SK-N-SH (cell line): ENCODE results near the gene RARRES1. TPM values are rescaled to one million over a fixed set of nuclear protein-coding genes. Genes with fewer than 3 reads are reported as not detected.

ENCODE experiments used
- CTCF ChIA-PET: fragments of 300-600, 350-600 bp; formaldehyde crosslinking; extraction: SDS; loops from one replicate; lab custom pipeline; 2021; lab: Yijun Ruan, JAX
- POLR2A ChIA-PET: fragments of 350-600 bp; sonication (Branson Sonifier 250); formaldehyde crosslinking; extraction: SDS; loops from one replicate; lab custom pipeline; 2020; ENCODE audit warnings: antibody characterized with exemption, inconsistent platforms; lab: Yijun Ruan, JAX
- DNase-seq: peaks from one replicate; pipeline ENCODE4 v3.0.0; 2012
- H2AFZ ChIP-seq: fragments of 200-600 bp; sonication (generic); 2 replicates; pipeline ENCODE4 v1.8.1; 2016; ENCODE audit warnings: antibody characterized with exemption, mild to moderate bottlenecking, low read depth
- H3F3A ChIP-seq: fragments of 200-600 bp; sonication (generic); replicated peaks from 2 replicates; pipeline ENCODE3; 2016; ENCODE audit warnings: antibody characterized with exemption, mild to moderate bottlenecking; ENCODE audit not compliant: insufficient read depth
- H3K27ac ChIP-seq, 2 experiments: fragments of 200-500 bp in 1 of 2; fragments of 200-600 bp in 1 of 2; sonication (Bioruptor generic) in 1 of 2; sonication (generic), shearing (Covaris generic) in 1 of 2; 2 replicates each; pipeline versions ENCODE4 v1.5.1 to v1.6.1; 2014 to 2016; ENCODE audit warnings: low read depth in 2 of 2, inconsistent platforms in 1 of 2, low read length in 1 of 2, mild to moderate bottlenecking in 1 of 2, mixed read lengths in 1 of 2
- H3K27me3 ChIP-seq: fragments of 200-600 bp; sonication (generic), shearing (Covaris generic); 2 replicates; pipeline ENCODE4 v1.6.1; 2016; ENCODE audit warnings: mixed run types; ENCODE audit not compliant: insufficient read depth
- H3K36me3 ChIP-seq, 2 experiments: fragments of 200-500 bp in 1 of 2; fragments of 200-600 bp in 1 of 2; sonication (Bioruptor generic) in 1 of 2; sonication (generic) in 1 of 2; replicated peaks in 1 of 2; 2 replicates each; pipeline versions ENCODE3 to v1.5.1; 2014 to 2016; ENCODE audit warnings: low read length in 1 of 2, mild to moderate bottlenecking in 1 of 2; ENCODE audit not compliant: insufficient read depth in 2 of 2, control insufficient read depth in 1 of 2
- H3K4me1 ChIP-seq, 2 experiments: fragments of 200-500 bp in 1 of 2; fragments of 200-600 bp in 1 of 2; sonication (Bioruptor generic) in 1 of 2; sonication (generic), shearing (Covaris generic) in 1 of 2; 2 replicates each; pipeline versions ENCODE4 v1.5.1 to v1.6.1; 2014 to 2016; ENCODE audit warnings: low read depth in 1 of 2, low read length in 1 of 2, mixed run types in 1 of 2; ENCODE audit not compliant: insufficient read depth in 2 of 2, control insufficient read depth in 1 of 2
- H3K4me2 ChIP-seq: fragments of 200-600 bp; sonication (generic), shearing (Covaris generic); 2 replicates; pipeline ENCODE4 v1.6.1; 2017; ENCODE audit warnings: mixed run types
- H3K4me3 ChIP-seq, 2 experiments: fragments of 200-500 bp in 1 of 2; fragments of 200-600 bp in 1 of 2; sonication (Bioruptor generic) in 1 of 2; sonication (generic), shearing (Covaris generic) in 1 of 2; 2 replicates each; pipeline versions ENCODE4 v1.5.1 to v1.8.1; 2014 to 2016; ENCODE audit warnings: low read depth in 2 of 2, inconsistent platforms in 1 of 2, low read length in 1 of 2, mild to moderate bottlenecking in 1 of 2, mixed read lengths in 1 of 2, moderate library complexity in 1 of 2
- H3K79me2 ChIP-seq: fragments of 200-600 bp; sonication (generic); 2 replicates; pipeline ENCODE4 v1.8.1; 2017; ENCODE audit warnings: mild to moderate bottlenecking; ENCODE audit not compliant: insufficient read depth
- H3K9ac ChIP-seq: fragments of 200-600 bp; sonication (generic); 2 replicates; pipeline ENCODE4 v1.6.1; 2017; ENCODE audit warnings: mixed run types
- H3K9me2 ChIP-seq: fragments of 200-600 bp; sonication (generic); 2 replicates; pipeline ENCODE4 v1.6.1; 2017; ENCODE audit warnings: mixed run types
- H3K9me3 ChIP-seq: fragments of 200-600 bp; sonication (generic); 2 replicates; pipeline ENCODE4 v1.6.1; 2017; ENCODE audit warnings: mixed run types, mild to moderate bottlenecking, moderate library complexity
- H4K20me1 ChIP-seq: fragments of 200-600 bp; sonication (generic); 2 replicates; pipeline ENCODE4 v1.6.1; 2017; ENCODE audit warnings: mild to moderate bottlenecking, mixed run types; ENCODE audit not compliant: insufficient read depth
- CHD2 ChIP-seq: fragments of 150-350 bp; IDR thresholded peaks from 2 replicates; pipeline ENCODE4 v1.6.1; 2018; ENCODE audit warnings: low read length; ENCODE audit not compliant: partially characterized antibody
- ELF1 ChIP-seq: IDR thresholded peaks from 2 replicates; pipeline ENCODE4 v1.4.0; 2012
- EP300 ChIP-seq, 2 experiments: IDR thresholded peaks; 2 replicates each; pipeline versions ENCODE4 v1.4.0 to v1.6.1; 2012; ENCODE audit warnings: borderline replicate concordance in 1 of 2, low read depth in 1 of 2, low read length in 1 of 2
- EZH2phosphoT487 ChIP-seq: fragments of 200-600 bp; sonication (generic); IDR thresholded peaks from 2 replicates; pipeline ENCODE4 v1.6.1; 2017; ENCODE audit warnings: low read depth, mixed run types, mild to moderate bottlenecking, antibody characterized with exemption, moderate library complexity, borderline replicate concordance
- FOSL2 ChIP-seq: IDR thresholded peaks from 2 replicates; pipeline ENCODE4 v1.4.0; 2012; ENCODE audit warnings: low read depth, mild to moderate bottlenecking, moderate library complexity, borderline replicate concordance
- FOXJ3 ChIP-seq: sonication (generic); formaldehyde crosslinking; IDR thresholded peaks from 2 replicates; pipeline ENCODE4 v1.5.1; 2020; ENCODE audit warnings: mild to moderate bottlenecking, missing genetic modification reagents
- GABPA ChIP-seq: IDR thresholded peaks from 2 replicates; pipeline ENCODE4 v1.4.0; 2012; ENCODE audit warnings: low read depth, mild to moderate bottlenecking
- GATA2 ChIP-seq: sonication (generic); formaldehyde crosslinking; IDR thresholded peaks from 2 replicates; pipeline ENCODE4 v1.5.0; 2020; ENCODE audit warnings: mild to moderate bottlenecking, missing genetic modification reagents
- JUND ChIP-seq: IDR thresholded peaks from 2 replicates; pipeline ENCODE4 v1.4.0; 2012
- NRF1 ChIP-seq: IDR thresholded peaks from 2 replicates; pipeline ENCODE4 v1.6.1; 2012; ENCODE audit warnings: low read depth, mild to moderate bottlenecking, low read length
- SIN3A ChIP-seq: IDR thresholded peaks from 2 replicates; pipeline ENCODE4 v1.6.1; 2012; ENCODE audit warnings: low read depth, mild to moderate bottlenecking, low read length, moderate library complexity, borderline replicate concordance
- SMC3 ChIP-seq: IDR thresholded peaks from 2 replicates; pipeline ENCODE4 v1.6.1; 2012; ENCODE audit warnings: low read depth, low read length, improper control_type of control experiment
- TAF1 ChIP-seq: IDR thresholded peaks from 2 replicates; pipeline ENCODE4 v1.6.1; 2012; ENCODE audit warnings: low read depth, mild to moderate bottlenecking, low read length, moderate library complexity, borderline replicate concordance
- TCF12 ChIP-seq: IDR thresholded peaks from 2 replicates; pipeline ENCODE4 v1.4.0; 2012
- YY1 ChIP-seq: IDR thresholded peaks from 2 replicates; pipeline ENCODE4 v1.4.0; 2012; ENCODE audit warnings: low read depth, mild to moderate bottlenecking
- WGBS: methylation state at CpG from one replicate; pipeline ENCODE4 v1.1.6; 2017; ENCODE audit warnings: low lambda C conversion rate; 5-methylcytosine and 5-hydroxymethylcytosine counted together
- polyA plus RNA-seq, 3 experiments: library from polyadenylated mRNA; depleted of rRNA; stranded (reverse); fragments of >200 nt; gene quantifications; 2 replicates each; pipeline ENCODE4 v1.2.3, GENCODE V29; 2012
- TF ChIP-seq, protein P1 (sequence below): fragments of 150-350 bp; IDR thresholded peaks from 2 replicates; pipeline ENCODE4 v1.6.1; 2017; ENCODE audit warnings: antibody characterized with exemption, low read length, low read depth, borderline replicate concordance
- TF ChIP-seq, protein P2 (sequence below): IDR thresholded peaks from 2 replicates; pipeline ENCODE4 v1.4.0; 2012; ENCODE audit warnings: low read depth
- TF ChIP-seq, protein P3 (sequence below): IDR thresholded peaks from 2 replicates; pipeline ENCODE4 v1.4.0; 2012; ENCODE audit warnings: low read depth, borderline replicate concordance
- TF ChIP-seq, protein P4 (sequence below): IDR thresholded peaks from 2 replicates; pipeline ENCODE4 v1.6.1; 2012; ENCODE audit warnings: mild to moderate bottlenecking, low read depth, low read length, moderate library complexity

The RARRES1 gene
- polyA plus RNA-seq, 1 of the 3 experiments (the other 2 are of a cell fraction): 0.15 TPM

DNA sequence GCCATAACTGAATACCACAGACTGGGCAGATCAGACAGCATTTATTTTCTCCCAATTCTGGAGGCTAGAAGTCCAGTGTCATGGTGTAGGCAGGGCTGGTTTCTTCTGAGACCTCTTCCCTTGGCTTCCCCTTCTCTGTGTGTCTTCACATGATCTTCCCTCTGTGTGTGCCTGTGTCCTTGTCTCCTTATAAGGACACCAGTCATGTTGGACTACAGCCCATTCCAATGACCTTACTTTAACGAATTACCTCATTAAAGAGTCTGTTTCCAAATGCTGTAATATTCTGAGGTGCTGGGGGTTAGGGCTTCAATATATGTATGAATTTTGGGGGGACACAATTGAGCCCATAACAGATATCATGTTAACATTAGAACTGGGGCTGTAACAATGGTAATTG is 13.3 kb upstream of the RARRES1 start:
- Histone ChIP-seq H3K9me3 (no peaks in the 10 kb centered on the region), H3K4me3 (no peak overlapping the region), H3K4me1 (peaks cover 6 to 28% of the 10 kb centered on the region in 2 experiments; a peak in 3 of 4 replicates), H2AFZ (no peak overlapping the region), H3F3A (peaks cover 18% of the 10 kb centered on the region), H3K9me2 (no peaks in the 10 kb centered on the region), H3K4me2 (no peak overlapping the region), H4K20me1 (no peaks in the 10 kb centered on the region), H3K27ac (no peak overlapping the region), H3K36me3 (no peaks in the 10 kb centered on the region), H3K79me2 (no peaks in the 10 kb centered on the region), H3K9ac (no peak overlapping the region), H3K27me3 (no peaks in the 10 kb centered on the region)
- CTCF ChIA-PET: interaction anchor here (1.1 to 5.5 kb wide), 2 partner anchors 18 to 86 kb away, joined by 4 to 33 read pairs; no protein-coding TSS in a partner anchor
- DNase-seq: no peak
- POLR2A ChIA-PET: no interaction called here
- WGBS: 100% methylated on average over 1 of the region's 1 CpG
- TF ChIP-seq EP300 (IDR thresholded peaks at IDR 0.05; ENCODE audit: borderline replicate concordance in 1 of 2, low read depth in 1 of 2, low read length in 1 of 2): no peak
- TF ChIP-seq, protein P1, sequence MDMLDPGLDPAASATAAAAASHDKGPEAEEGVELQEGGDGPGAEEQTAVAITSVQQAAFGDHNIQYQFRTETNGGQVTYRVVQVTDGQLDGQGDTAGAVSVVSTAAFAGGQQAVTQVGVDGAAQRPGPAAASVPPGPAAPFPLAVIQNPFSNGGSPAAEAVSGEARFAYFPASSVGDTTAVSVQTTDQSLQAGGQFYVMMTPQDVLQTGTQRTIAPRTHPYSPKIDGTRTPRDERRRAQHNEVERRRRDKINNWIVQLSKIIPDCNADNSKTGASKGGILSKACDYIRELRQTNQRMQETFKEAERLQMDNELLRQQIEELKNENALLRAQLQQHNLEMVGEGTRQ: no peak
- TF ChIP-seq TAF1: no peak
- no peak for TF ChIP-seq SIN3A
- TF ChIP-seq SMC3: no peak
- TF ChIP-seq, protein P2, sequence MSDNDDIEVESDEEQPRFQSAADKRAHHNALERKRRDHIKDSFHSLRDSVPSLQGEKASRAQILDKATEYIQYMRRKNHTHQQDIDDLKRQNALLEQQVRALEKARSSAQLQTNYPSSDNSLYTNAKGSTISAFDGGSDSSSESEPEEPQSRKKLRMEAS: no peak
- no peak for TF ChIP-seq GABPA
- no peak for TF ChIP-seq TCF12
- TF ChIP-seq, protein P3, sequence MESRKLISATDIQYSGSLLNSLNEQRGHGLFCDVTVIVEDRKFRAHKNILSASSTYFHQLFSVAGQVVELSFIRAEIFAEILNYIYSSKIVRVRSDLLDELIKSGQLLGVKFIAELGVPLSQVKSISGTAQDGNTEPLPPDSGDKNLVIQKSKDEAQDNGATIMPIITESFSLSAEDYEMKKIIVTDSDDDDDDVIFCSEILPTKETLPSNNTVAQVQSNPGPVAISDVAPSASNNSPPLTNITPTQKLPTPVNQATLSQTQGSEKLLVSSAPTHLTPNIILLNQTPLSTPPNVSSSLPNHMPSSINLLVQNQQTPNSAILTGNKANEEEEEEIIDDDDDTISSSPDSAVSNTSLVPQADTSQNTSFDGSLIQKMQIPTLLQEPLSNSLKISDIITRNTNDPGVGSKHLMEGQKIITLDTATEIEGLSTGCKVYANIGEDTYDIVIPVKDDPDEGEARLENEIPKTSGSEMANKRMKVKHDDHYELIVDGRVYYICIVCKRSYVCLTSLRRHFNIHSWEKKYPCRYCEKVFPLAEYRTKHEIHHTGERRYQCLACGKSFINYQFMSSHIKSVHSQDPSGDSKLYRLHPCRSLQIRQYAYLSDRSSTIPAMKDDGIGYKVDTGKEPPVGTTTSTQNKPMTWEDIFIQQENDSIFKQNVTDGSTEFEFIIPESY: no peak
- TF ChIP-seq FOXJ3 (CRISPR knock-in tag): no peak
- no peak for TF ChIP-seq JUND
- no peak for TF ChIP-seq NRF1
- no peak for TF ChIP-seq YY1
- TF ChIP-seq FOSL2: no peak
- TF ChIP-seq GATA2 (CRISPR knock-in tag): no peak
- TF ChIP-seq, protein P4, sequence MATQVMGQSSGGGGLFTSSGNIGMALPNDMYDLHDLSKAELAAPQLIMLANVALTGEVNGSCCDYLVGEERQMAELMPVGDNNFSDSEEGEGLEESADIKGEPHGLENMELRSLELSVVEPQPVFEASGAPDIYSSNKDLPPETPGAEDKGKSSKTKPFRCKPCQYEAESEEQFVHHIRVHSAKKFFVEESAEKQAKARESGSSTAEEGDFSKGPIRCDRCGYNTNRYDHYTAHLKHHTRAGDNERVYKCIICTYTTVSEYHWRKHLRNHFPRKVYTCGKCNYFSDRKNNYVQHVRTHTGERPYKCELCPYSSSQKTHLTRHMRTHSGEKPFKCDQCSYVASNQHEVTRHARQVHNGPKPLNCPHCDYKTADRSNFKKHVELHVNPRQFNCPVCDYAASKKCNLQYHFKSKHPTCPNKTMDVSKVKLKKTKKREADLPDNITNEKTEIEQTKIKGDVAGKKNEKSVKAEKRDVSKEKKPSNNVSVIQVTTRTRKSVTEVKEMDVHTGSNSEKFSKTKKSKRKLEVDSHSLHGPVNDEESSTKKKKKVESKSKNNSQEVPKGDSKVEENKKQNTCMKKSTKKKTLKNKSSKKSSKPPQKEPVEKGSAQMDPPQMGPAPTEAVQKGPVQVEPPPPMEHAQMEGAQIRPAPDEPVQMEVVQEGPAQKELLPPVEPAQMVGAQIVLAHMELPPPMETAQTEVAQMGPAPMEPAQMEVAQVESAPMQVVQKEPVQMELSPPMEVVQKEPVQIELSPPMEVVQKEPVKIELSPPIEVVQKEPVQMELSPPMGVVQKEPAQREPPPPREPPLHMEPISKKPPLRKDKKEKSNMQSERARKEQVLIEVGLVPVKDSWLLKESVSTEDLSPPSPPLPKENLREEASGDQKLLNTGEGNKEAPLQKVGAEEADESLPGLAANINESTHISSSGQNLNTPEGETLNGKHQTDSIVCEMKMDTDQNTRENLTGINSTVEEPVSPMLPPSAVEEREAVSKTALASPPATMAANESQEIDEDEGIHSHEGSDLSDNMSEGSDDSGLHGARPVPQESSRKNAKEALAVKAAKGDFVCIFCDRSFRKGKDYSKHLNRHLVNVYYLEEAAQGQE: no peak
- no peak for TF ChIP-seq CHD2
- TF ChIP-seq EZH2phosphoT487: no peak
- TF ChIP-seq ELF1: no peak
